Germinal center (tissue), 1 donor: ENCODE data around the gene PLIN3.
"Not testable (repeated sequence)": the region's sequence is repeated elsewhere in the genome, so short reads cannot be mapped to it uniquely, and the experiment has no call there.

Experiments
- DNase-seq: peaks from one replicate; pipeline ENCODE4 v3.0.0; 2012; ENCODE audit warnings: mixed read lengths, low spot score

Gene PLIN3

DNA sequence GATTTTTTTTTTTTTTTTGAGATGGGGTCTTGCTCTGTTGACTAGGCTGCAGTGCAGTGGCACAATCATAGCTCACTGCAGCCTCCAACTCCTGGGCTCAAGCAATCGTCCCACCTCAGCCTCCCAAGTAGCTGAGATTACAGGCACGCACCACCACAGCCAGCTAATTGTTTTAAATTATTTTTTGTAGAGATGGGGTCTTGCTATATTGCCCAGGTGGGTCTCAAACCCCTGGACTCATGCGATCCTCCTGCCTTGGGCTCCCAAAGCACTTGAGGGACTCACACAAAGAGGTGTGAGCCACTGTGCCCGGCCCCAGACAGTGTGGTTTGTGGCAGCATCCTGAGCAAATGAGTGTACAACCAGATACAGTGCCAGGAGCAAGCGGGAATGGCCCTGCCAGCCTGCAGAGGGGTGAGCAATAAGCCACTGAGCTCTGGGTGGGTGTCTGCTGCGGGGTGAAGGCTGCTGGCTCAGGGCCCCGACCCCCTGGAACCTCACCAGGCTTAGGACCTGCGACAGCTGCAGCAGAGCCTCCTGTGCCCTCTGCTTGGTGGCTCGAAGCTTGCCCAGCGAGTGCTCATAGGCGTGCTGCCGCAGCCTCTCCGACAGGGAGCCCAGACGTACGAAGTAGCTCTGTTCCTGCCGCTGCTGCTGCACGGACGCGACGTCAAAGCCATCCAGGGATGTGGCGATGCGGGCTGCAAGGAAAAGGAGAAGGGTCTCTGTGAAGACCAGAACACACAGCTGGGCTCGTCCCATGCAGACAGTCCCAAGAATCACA is 20.1 kb downstream of the PLIN3 start:
- DNase-seq, result no peak

DNA sequence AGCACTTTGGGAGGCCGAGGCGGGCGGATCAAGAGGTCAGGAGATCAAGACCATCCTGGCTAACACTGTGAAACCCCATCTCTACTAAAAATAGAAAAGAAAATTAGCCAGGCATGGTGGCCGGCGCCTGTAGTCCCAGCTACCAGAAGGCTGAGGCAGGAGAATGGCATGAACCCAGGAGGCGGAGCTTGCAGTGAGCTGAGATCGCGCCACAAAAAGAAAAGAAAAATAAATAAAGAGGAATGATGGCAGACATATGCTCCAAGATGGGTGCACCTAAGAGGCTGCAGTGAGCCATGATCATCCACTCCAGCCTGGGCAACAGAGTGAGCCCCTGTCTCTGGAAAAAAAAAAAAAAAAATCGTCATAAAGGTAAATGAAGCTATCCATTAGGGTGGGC is 21.5 kb downstream of the PLIN3 start:
- DNase-seq, result not testable (repeated sequence)

DNA sequence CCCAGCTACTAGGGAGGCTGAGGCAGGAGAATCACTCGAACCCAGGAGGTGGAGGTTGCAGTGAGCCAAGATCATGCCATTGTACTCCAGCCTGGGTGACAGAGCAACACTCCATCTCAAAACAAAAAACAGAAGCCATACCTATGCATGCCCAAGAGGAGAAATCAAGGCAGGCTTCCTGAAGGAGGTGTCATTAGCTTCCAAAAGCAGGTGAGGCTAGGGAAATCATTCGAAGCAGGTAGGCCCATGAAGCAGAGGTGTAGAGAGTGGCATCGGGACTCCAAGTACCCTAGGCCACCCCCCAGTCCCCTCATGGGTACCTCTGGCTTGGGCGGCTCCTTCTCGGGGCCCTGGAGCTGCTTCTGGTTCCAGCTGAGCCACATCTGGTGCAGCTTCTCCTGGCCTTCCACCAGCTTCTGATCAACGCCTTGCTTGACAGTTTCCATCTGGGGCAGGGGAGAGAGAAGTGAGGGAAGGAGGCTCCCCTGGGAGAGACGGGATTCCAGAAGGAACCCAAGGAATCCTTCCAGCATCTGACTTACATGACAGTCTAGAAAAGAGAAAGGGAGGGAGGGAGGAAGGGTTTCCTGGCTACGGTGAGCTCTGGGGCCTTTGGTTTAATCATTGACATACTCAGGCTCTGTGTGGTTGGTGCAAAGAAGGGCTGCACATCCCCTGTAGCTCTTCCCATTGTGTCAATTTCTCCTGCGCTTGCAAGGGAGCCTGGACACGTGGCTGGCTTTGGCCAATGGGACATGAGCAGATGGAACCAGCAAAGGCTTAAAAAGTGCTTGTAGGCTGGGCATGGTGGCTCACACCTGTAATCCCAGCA is 22.9 kb downstream of the PLIN3 start:
- DNase-seq, result no peak

DNA sequence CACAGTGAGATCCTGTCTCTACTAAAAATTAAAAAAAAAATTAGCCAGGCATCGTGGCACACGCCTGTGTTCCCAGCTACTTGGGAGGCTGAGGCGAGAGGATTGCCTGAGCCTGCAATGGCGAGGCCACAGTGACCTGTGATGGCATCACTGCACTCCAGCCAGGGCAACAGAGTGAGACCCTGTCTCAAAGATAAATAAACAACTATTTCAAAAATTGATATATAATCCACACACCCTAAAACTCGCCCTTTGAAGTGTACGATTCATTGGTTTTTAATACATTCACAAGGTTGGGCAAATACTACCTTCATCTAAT is 23.9 kb downstream of the PLIN3 start:
- no peak for DNase-seq

DNA sequence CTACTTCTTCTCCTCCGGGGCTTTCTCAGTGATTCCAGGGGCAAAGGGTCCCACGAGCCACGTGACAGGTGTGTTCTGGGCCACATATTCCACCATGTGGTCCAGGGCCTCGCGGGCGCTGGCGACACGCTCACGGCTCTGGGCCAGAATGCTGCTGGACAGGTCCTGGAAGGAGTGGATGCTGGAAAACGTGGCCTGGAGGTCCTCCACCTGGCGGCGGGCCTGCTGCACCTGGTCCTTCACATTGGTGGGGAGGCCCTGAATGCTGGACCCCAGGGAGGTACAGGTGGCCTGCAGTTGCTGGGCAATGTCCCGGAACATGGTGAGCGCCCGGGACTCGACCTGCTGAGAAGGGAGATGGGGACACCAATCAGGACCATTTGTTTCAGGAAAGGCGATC is 28.3 kb downstream of the PLIN3 start:
- DNase-seq, result no peak

DNA sequence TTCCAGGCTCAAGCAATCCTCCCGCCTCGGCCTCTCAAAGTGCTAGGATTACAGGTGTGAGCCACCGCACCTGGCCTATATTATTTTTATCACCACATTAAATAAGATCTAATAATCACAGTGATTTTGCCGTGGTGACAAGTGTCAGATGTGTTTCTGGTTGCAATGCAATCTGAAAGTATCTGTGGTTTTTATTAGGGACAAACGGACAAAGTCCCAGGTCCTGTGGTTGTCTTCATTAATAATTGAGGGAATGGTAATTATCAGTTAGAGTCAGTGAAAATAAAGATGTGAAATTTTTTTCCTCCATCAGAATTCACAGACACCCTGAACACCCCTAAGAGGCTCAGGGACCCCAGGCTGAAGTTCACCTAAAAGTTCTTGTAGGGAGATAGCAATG is 34.7 kb downstream of the PLIN3 start:
- no peak for DNase-seq

DNA sequence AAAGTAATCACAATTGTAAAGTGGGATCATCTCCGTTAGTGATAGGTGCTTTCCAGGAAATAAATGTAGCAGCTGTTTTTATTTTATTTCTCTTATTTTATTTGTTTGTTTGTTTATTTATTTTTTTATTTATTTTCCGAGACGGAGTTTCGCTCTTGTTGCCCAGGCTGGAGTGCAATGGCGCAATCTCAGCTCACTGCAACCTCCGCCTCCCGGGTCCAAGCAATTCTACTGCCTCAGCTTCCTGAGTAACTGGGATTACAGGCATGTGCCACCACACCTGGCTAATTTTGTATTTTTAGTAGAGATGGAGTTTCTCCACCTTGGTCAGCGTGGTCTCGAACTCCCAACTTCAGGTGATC is 35.5 kb downstream of the PLIN3 start:
- DNase-seq, result not testable (repeated sequence)

DNA sequence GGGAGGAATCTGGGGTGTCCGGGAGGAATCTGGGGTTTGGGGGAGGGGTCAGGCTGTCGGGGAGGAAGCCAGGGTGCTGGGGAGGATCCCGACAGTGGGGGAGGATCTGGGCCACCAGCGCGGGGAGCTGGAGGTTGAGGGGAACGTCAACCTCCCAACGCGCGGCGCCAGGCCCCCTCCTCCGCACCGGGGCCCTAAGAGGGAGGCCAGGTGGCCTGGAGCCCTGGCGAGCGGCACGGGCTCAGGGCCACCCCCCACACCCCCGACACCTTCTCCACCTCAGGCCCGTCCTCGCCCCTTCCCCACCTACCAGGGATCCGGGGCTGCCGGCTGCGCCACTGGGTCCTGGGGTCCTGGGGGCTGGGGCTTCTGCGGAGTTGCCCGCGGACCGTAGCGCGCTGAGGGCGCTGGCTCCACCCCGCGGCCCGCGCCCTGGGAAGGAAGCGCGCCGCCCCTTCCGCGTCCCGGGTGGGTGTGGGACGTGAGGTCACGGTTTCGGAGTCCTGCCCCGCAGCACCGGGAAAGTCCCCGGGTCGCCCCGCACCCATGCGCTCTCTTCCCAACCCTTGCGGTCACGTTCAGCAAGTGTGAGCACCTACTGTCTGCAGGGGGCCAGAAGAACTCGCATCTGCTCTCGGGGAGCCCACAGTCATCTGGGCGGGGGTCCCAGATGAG is 36.0 kb downstream of the PLIN3 start, which contains the start of gene TICAM1:
TICAM1 (minus strand) TSS at position 409 of the 675 bp plus-strand sequence. CDS start 13,335 bp downstream, outside the sequence.
- DNase-seq, result peak; percentile 76

DNA sequence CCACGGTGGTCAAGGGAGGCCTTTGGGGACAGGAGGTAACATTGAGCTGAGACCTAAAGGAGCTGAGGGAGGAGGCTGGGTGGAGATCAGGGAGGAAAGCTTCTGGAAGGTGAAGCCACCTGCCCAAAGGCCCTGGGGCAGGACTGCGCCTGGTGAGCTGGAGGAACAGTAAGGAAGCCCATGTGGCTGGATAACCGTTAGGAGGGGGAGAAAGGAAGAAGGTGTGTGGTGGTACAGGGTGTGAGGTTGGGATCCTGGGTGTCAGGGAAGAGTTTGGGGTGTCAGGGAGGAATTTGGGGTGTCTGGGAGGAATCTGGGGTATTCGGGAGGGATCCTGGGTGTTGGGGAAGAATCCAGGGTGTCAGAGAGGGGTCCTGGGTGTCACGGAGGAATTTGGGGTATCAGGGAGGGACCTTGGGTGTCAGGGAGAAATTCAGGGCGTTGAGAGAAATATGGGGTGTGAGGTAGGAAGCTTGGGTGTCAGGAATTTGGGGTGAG is 36.6 kb downstream of the PLIN3 start:
- no peak for DNase-seq

DNA sequence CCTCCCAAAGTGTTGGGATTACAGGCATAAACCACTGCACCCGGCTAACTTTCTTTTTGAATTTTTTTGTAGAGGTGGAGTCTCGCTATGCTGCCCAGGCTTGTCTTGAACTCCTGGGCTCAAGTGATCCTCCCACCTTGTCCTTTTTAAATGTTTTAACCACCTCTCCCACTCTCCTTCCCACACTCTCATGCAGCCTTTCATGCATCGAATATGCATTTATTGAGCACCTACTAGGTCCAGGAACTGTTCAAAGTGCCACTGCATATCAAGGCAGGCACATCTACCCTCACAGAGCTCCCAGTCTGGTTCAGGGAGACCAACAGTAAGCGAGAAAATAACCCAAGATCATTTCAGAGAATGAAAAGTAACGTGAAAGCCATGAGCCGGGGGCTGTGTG is 37.1 kb downstream of the PLIN3 start:
- DNase-seq, result no peak

DNA sequence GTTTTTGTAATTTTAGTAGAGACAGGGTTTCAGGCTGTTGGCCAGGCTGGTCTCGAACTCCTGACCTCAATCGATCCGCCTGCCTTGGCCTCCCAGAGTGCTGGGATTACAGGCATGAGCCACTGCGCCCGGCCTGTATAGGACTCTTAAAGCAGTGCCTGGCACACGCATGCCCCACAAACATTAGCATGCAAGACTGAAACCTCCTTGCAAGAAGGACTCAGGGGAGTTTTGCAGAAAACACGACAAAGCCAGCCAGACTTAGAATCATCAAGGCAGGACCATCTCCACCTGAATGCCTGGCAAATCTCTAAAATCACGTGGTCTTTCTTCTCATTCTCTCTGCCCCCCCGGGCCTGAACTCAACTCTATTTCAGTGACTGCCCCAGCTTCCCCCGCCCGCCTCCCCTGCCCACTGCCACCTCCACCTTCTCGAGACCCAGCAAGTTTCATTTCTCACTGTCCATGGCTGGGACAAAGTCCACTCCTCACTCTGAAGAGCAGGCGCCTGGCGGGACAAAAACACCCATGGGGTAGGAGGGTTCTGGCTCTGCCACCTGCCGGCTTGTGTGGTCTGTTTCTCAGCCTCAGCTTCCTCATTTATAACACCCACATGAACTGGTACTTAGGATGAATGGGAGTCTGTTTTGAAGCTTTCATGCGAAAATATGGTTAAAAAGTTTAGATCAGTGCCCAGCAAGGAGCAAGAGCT is 38.3 kb downstream of the PLIN3 start:
- DNase-seq, result peak; percentile 61

DNA sequence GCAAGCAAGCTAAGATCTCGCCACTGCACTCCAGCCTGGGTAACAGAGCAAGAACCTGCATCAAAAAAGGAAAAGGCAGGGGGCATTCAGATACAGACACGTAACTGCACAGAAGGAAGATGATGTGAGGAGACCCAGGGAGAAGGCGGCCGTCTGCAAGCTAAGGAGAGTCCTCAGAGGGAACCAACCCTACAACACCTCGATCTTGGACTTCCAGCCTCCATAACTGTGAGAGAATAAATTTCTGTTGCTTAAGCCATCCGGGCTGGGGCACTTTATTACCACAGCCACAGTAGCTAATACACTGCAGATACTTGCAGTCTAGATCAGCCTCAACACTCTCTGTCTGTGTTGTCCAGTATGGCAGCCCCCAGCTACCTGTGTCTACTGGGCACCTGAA is 43.9 kb downstream of the PLIN3 start:
- no peak for DNase-seq

DNA sequence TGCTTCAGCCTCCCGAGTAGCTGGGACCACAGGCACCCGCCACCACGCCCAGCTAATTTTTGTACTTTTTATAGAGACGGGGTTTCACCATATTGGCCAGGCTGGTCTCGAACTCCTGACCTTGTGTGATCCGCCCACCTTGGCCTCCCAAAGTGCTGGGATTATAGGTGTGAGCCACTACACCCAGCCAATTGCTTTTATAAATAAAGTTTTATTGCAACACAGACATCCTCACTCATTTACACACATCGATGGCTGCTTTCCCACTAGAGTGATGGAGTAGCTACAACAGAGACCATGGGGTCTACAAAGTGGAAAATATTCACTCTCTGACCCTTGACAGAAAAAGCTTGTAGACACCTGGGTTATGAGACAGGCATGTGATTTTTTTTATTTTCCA is 45.1 kb downstream of the PLIN3 start:
- not testable (repeated sequence) for DNase-seq

DNA sequence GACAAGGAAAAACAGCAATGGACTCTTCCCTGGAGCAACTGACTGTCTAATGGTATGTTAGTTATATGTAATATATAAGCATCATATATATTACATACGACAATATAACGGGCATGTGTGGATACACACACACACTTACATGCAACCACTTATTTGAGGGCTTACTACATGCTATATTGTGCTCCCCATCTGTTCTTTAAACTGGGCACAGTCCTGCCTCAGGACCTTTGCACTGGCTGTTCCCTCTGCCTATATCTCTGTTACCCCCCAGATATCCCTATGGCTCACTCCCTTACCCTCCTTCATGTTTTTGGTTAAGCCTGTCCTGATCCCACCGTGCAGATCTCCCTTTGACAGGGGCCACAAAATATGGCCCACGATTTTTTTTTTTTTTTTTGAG is 46.2 kb downstream of the PLIN3 start:
- no peak for DNase-seq

DNA sequence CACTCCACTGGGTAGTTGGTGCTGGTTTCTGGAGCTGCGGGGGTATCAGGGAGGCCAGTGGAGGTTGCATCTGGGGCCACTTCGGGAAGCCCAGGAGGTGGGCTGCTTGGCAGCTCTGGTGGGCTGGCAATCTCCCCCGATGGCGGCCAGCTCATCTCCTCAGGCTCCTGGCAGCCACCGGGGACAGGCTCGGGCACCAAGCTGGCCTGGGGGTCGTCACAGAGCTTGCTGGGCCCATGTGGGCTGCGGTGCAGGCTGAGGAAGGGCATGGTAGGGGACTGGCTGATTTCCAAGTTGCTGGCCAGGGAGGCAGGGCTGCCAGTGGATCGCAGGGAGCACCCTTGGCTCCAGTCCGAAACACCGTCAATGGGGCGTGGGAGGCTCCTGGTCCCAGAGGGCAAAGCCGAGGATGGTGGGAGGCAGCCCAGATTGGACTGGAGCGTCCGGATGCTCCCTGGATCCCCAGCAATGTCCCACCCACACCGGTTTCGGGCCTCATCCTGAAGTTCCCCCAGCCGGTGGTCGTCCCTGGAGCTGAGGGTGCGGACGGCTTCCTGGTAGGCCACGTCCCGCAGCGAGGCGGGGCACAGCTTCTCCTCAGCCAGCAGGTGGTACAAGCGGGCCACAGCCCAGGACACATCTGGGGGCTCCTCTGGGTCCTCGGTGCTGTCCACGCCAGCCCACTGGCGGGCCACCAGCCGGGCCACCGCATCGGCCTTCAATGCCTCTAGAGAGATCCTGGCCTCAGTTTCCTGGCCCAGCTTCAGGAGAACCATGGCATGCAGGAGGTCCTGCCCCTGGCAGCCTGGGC is 49.8 kb downstream of the PLIN3 start:
- DNase-seq, result no peak

DNA sequence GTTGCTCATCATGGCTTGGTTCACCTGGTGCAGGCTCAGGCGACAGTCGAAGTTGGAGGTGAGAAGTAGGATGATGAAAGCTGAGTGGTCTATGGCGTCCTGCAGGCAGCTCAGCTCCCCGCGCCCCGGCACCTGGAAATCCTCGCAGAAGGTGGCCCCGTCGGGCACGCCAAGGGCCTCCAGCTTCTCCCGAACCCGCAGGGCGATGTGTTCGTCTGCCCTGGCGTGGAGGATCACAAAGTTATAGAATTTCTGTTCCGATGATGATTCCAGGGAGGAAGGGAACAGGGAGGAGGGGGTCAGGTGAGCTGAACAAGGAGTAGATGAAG is 50.6 kb downstream of the PLIN3 start:
- DNase-seq, result no peak

DNA sequence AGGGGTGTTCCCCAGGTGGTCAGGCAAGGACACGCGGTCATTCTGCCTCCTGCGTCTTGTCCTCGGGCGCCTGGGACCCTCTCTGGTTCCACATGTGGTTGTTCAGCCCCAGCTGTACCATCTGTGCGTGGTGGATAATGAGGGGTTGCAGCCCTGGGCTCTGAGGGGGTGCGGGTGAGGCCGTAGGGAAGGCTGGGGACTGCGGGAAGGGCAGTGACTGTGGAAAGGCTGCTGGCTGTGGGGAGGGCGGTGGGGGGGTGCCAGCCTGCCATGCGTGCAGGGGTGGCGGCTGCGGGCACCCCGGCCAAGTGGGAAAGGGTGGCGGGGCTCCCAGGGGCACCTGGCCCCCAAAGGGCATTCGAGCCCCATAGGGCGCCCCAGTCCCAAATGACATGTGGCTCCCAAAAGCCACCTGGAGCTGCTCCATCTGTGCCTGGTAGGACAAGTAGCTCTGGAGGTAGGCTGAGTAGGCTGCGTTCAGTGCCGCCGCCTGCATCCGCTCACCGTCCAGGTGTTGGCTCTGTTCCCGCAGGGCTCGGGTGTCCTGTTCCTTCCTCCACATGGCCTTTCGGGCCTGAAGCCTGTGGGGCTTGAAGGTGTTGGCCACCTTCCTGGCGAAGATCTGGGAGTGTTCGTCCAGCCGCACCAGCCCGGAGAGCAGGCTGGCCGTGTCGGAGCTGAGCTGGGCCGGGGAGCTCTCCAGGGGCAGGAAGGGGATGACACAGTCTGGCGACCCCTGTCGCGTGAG is 51.1 kb downstream of the PLIN3 start:
- no peak for DNase-seq

DNA sequence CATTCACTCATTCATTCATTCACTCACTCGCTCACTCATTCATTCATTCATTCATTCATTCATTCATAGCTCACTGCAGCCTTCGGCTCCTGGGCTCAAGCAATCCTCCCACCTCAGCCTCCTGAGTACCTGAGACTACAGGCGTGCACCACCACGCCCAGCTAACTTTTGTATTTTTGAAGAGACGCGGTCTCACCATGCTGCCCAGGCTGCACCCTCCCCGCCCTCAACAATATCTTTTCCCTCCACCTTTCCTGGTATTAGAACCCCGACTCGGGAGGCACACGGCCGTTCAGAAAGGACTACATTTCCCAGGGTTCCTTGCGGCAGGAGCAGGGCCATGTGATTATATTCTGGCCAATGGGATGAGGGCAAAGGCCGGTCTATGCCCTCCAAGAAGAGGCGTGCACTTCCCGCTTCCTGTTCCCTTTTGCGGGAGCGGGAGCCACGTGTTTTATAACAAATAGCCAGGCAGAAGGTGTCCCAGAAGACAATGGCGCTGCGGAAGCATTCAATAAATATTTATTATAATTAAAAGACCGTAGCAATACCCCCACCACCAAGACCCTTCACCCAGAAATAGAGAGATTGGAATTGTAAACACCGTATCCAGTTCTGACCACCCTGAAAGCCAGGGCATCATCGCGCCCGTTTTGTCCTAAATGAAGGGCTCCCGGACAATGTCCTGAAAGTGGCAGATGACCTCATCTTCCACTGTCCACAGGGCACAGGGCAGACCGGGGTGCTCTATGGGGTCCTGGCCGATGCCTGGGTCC is 51.9 kb downstream of the PLIN3 start:
- DNase-seq, result peak; percentile 95

DNA sequence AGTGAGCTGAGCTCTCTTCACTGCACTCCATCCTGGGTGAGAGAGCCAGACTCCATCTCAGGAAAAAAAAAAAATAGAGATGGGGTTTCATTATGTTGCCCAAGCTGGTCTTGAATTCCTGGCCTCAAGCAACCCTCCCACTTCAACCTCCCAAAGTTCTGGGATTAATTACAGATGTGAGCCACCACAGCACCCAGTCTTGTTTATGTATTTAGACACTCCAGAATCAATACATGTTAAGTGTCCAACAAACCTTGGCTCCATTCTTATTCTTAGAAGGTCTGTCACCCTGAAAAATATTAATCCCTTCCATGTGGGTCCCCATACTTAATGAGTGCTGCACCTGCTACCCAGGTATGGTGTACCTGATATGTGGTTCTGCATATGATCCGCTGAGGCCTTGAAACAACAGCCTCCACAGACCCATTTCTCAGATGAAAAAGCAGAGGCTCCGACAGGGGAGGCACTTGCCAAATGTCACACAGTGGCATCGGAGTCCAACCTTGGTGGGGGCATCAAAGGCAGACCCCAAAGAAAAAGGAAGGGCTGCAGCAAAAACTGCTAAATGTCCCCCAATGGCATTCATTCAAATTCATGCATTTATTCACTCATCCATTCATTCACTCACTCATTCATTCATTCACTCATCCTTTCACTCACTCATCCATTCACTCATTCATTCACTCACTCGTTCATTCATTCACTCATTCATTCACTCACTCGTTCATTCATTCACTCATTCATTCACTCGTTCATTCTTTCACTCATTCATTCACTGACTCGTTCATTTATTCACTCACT is 52.6 kb downstream of the PLIN3 start:
- no peak for DNase-seq
